Vagina (tissue), 2 donors: Measurements from ENCODE around the gene ACAD10. TPM values are rescaled to one million over a fixed set of nuclear protein-coding genes. Genes with fewer than 3 reads are reported as not detected.
"Not testable (repeated sequence)": the region's sequence is repeated elsewhere in the genome, so short reads cannot be mapped to it uniquely, and the experiment has no call there.

ENCODE experiments used
- DNase-seq, 2 donors: peaks; one replicate each; pipeline ENCODE4 v3.0.0-alpha.2; 2017; ENCODE audit errors: extremely low spot score in 2 of 2
- H3K27ac ChIP-seq: fragments of 200-600 bp; sonication (generic); one replicate; pipeline ENCODE4 v1.5.1; 2019
- H3K27me3 ChIP-seq: fragments of 200-600 bp; sonication (generic); one replicate; pipeline ENCODE4 v1.5.1; 2019
- H3K36me3 ChIP-seq, 2 donors: fragments of 200-600 bp; sonication (generic); one replicate each; pipeline ENCODE4 v1.5.1; 2017 to 2019
- H3K4me1 ChIP-seq: fragments of 200-600 bp; sonication (generic); one replicate; pipeline ENCODE4 v1.5.1; 2019
- H3K4me3 ChIP-seq, 2 donors: fragments of 200-600 bp; sonication (generic); 1 replicate in 1 of 2; 2 replicates in 1 of 2; pipeline ENCODE4 v1.5.1; 2016 to 2019
- H3K9me3 ChIP-seq: fragments of 200-600 bp; sonication (generic); one replicate; pipeline ENCODE4 v1.5.1; 2019
- POLR2A ChIP-seq, 2 donors: fragments of 450-650 bp; IDR thresholded peaks; one replicate each; pipeline ENCODE4 v1.6.1; 2017; ENCODE audit warnings: antibody characterized with exemption in 2 of 2, mild to moderate bottlenecking in 2 of 2, moderate library complexity in 2 of 2
- POLR2AphosphoS5 ChIP-seq, 2 donors: sonication (generic); formaldehyde crosslinking; IDR thresholded peaks; one replicate each; pipeline ENCODE4 v1.9.0; 2017; ENCODE audit warnings: antibody characterized with exemption in 2 of 2, mild to moderate bottlenecking in 2 of 2, low read depth in 1 of 2; ENCODE audit not compliant: insufficient read depth in 1 of 2
- intact Hi-C: fragments of 100-400 bp; cut with DNase I; formaldehyde crosslinking; loops from one replicate; pipeline ENCODE4 v1.15.1; 2023
- total RNA-seq: library from RNA; depleted of rRNA; stranded (reverse); fragments of >200 nt; gene quantifications from one replicate; pipeline ENCODE4 v1.2.3, GENCODE V29; 2016
- TF ChIP-seq, protein P1 (sequence below), 3 experiments: fragments of 450-650 bp in 2 of 3; fragments of 200-600 bp in 1 of 3; sonication (generic) in 1 of 3; IDR thresholded peaks; one replicate each; pipeline ENCODE4 v1.5.1; 2017 to 2019; ENCODE audit warnings: antibody characterized with exemption in 3 of 3, mild to moderate bottlenecking in 2 of 3, moderate library complexity in 2 of 3

The ACAD10 gene
- total RNA-seq, 1 donor from 2014 or later = 26.5 TPM

DNA sequence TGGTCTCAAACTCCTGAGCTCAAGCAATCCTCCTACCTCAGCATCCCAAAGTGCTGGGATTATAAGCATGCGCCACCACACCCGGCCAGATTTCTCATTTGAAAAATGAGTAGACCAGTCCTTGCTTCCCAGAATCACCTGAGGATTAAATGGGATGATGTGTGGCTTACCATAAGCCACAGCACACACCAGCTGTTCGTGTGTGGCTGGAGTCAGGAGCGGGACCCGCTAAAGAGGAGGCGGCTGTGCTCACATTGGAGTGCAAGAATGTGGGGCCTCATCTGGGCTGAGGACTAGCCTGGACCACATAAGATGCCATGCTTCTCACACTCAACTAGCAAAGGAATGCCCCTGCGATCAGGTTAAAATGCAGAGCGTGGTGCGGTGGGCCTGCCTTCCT lies 74.1 kb downstream of the ACAD10 start:
- H3K4me3 ChIP-seq = no peak overlapping the region
- no peak overlapping the region for H3K27ac ChIP-seq
- no peaks in the 10 kb centered on the region for H3K27me3 ChIP-seq
- H3K9me3 ChIP-seq = no peaks in the 10 kb centered on the region
- TF ChIP-seq POLR2AphosphoS5 (IDR thresholded peaks at IDR 0.05; ENCODE audit: insufficient read depth in 1 of 2, low read depth in 1 of 2) (no peak), POLR2A (IDR thresholded peaks at IDR 0.05) (no peak)
- TF ChIP-seq, protein P1, sequence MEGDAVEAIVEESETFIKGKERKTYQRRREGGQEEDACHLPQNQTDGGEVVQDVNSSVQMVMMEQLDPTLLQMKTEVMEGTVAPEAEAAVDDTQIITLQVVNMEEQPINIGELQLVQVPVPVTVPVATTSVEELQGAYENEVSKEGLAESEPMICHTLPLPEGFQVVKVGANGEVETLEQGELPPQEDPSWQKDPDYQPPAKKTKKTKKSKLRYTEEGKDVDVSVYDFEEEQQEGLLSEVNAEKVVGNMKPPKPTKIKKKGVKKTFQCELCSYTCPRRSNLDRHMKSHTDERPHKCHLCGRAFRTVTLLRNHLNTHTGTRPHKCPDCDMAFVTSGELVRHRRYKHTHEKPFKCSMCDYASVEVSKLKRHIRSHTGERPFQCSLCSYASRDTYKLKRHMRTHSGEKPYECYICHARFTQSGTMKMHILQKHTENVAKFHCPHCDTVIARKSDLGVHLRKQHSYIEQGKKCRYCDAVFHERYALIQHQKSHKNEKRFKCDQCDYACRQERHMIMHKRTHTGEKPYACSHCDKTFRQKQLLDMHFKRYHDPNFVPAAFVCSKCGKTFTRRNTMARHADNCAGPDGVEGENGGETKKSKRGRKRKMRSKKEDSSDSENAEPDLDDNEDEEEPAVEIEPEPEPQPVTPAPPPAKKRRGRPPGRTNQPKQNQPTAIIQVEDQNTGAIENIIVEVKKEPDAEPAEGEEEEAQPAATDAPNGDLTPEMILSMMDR (IDR thresholded peaks at IDR 0.05) = no peak
- intact Hi-C loops = no loop called here
- no peak for DNase-seq
- peaks cover 17% of the 10 kb centered on the region for H3K4me1 ChIP-seq
- no peaks in the 10 kb centered on the region for H3K36me3 ChIP-seq

DNA sequence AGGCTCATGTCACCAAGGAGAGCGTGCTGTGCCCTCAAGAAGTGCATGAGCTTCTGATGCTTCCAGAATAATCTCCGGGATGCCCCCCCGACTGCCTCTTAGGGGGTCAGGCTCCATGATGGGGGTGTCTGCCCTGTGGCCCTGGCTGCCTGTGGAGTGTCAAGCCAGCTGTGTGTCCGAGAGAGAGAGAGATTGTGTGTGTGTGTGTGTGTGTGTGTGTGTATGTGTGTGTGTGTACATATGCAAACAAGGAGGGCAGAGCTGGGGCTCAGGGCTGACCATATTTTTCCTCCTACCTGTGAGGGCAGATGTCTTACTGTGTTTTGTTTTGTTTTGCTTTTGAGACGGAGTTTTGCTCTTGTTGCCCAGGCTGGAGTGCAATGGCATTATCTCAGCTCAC lies 75.2 kb downstream of the ACAD10 start:
- DNase-seq = no peak
- no peaks in the 10 kb centered on the region for H3K27me3 ChIP-seq
- no peak overlapping the region for H3K27ac ChIP-seq
- peaks cover 19% of the 10 kb centered on the region for H3K4me1 ChIP-seq
- intact Hi-C loops = no loop called here
- H3K9me3 ChIP-seq = no peaks in the 10 kb centered on the region
- TF ChIP-seq POLR2A (IDR thresholded peaks at IDR 0.05) = no peak
- TF ChIP-seq, protein P1 (IDR thresholded peaks at IDR 0.05) = no peak
- TF ChIP-seq POLR2AphosphoS5 (IDR thresholded peaks at IDR 0.05; ENCODE audit: insufficient read depth in 1 of 2, low read depth in 1 of 2) = no peak
- no peaks in the 10 kb centered on the region for H3K36me3 ChIP-seq
- H3K4me3 ChIP-seq = no peak overlapping the region

DNA sequence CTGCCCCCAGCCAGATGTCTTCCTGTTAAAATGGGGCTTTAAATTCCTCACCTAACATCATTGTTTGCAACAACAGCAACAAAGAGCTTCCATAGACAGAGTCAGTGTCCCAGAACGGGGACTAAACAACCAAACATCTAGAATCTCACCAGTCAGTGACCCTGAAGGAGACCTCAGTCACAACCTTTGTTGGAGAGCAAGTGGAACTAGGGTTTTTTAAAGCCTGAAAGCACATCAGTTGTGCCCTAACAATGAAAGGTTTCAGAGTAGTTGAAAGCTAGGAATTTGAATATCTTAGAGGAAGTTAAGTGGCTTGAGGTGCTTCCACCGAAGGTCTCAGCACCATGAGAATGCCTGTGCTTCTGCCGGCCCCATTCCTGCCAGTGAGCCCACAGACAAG lies 75.9 kb downstream of the ACAD10 start:
- H3K4me3 ChIP-seq = no peak overlapping the region
- DNase-seq = no peak
- no peaks in the 10 kb centered on the region for H3K9me3 ChIP-seq
- H3K36me3 ChIP-seq = no peaks in the 10 kb centered on the region
- H3K27me3 ChIP-seq = no peaks in the 10 kb centered on the region
- H3K4me1 ChIP-seq = peaks cover 25% of the 10 kb centered on the region
- intact Hi-C loops = no loop called here
- TF ChIP-seq, protein P1 (IDR thresholded peaks at IDR 0.05) = no peak
- TF ChIP-seq POLR2A (IDR thresholded peaks at IDR 0.05) (no peak), POLR2AphosphoS5 (IDR thresholded peaks at IDR 0.05; ENCODE audit: insufficient read depth in 1 of 2, low read depth in 1 of 2) (no peak)
- no peak overlapping the region for H3K27ac ChIP-seq

DNA sequence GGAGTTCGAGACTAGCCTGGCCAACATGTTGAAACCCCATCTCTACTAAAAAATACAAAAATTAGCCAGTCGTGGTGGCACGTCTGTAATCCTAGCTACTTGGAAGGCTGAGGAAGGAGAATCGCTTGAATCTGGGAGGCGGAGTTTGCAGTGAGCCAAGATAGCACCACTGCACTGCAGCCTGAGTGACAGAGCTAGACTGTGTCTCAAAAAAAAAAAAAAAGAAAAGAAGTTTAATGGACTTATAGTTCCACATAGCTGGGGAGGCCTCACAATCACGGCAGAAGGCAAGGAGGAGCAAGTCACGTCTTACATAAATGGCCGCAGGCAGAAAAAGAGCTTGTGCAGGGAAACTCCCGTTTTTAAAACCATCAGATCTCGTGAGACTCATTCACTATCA lies 77.7 kb downstream of the ACAD10 start:
- H3K9me3 ChIP-seq, H3K27ac ChIP-seq, H3K36me3 ChIP-seq, H3K4me3 ChIP-seq, intact Hi-C loops, H3K27me3 ChIP-seq, DNase-seq: not testable (repeated sequence)
- H3K4me1 ChIP-seq = peaks cover 27% of the 10 kb centered on the region

DNA sequence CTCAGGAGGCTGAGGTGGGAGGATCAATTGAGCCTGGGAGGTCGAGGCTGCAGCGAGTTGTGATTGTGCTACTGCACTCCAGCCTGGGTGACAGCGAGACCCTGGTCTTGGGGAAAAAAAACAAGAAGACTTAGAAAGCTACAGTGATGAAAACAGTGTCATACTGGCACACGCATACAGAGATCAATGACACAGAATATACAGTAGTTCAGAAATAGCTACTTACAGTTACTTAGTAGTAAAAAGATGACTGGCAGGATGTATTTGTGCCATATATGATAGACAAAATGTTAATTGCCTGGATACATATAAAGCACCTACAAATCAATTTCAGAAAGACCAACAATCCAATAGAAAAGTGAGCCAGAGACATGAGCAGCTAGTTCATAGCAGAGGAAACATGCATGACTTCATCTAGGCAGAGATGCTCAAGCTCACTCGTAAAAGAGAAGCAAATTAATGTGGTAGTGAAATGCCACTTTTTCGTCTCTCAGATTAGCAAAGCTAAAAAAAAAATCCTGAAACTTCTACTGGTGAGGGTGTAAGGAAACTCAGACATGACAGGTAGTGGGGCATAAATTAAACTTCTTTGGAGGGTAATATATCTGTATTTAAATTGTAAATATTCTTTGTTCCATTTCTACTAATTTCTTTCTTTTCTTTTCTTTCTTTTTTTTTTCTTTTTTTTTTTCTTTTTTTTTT lies 78.4 kb downstream of the ACAD10 start:
- Histone ChIP-seq H3K27ac (no peak overlapping the region), H3K27me3 (no peaks in the 10 kb centered on the region), H3K4me1 (peaks cover 29% of the 10 kb centered on the region), H3K4me3 (no peak overlapping the region), H3K36me3 (no peaks in the 10 kb centered on the region), H3K9me3 (no peaks in the 10 kb centered on the region)
- intact Hi-C loops = no loop called here
- TF ChIP-seq, protein P1 (IDR thresholded peaks at IDR 0.05) = no peak
- TF ChIP-seq POLR2AphosphoS5 (IDR thresholded peaks at IDR 0.05; ENCODE audit: insufficient read depth in 1 of 2, low read depth in 1 of 2) (no peak), POLR2A (IDR thresholded peaks at IDR 0.05) (no peak)
- DNase-seq = no peak
